ENCODE measurements around the gene CENPS. TPM values are rescaled to one million over a fixed set of nuclear protein-coding genes. Genes with fewer than 3 reads are reported as not detected.

The CENPS gene
- total RNA-seq, 2 experiments from 2014 or later: 13.6 to 18.4 TPM

DNA sequence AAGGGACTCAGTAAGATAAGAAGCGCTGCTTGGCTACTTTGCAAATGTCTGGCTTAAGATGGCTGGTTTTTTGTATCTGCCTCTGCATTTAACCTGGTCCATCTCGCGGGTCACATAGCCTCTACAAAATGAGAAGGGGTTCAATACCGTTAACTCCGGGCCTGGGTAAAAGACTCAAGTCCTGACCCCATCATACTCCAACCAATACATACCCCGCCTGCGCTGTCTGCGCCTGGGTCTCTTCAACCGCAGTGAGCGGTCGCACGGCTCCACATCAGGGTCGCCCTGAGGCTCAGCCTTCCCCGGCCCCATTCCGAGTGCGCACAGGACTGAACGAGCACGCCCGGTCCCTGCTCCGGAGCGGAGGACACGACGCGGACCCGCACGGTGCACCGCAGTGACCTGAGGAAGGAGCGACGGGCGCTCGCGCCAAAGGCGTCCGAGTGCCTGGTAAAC, 31.9 kb upstream of the CENPS start:
- POLR2A ChIA-PET: interaction anchor here (2.2 kb wide), 1 partner anchor 10 kb away, joined by 22 read pairs; no protein-coding TSS in a partner anchor
- H3K9me3 ChIP-seq (ENCODE audit: low read length): peaks cover 10% of the 10 kb centered on the region; the same call in 1 of the 2 replicates

DNA sequence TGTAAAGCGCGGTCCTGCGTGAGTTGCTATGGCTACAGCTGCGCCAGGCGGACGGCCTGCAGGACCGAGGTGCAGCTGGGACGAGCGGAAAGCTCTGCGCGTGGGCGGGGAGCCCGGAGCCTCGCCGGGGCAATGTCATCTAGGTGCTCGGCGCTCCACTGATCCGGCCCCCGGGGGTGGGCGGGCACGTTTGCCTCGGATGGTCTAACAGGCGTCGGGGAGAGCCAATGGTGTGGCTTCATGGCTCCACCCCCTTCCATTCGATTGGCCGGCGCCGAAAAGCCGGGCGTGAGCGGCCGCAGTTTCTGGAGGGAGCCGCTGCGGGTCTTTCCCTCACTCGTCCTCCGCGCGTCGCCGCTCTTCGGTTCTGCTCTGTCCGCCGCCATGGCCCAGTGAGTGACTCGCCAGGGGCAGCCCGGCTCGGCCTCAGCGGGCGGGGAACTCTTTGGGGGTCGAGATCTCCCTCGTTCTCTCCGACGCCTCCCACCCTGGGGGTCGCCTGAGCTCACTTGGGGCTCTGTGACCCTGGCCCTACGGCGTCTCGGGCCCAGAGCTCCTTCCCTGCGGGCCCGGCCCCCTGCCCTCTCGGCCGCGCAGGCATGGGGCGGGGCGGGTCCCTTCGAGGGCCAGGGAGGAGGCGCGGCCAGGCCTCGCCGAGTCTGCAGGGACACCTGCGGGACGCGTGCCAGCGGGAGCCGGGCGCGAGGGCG, 31.3 kb upstream of the CENPS start, which contains the start of gene PGD:
PGD (plus strand) TSS at position 331 of the 710 bp plus-strand sequence; CDS start at position 385, 54 bp downstream.
- ChIA-PET CTCF (ENCODE audit: unreplicated experiment) (interaction anchor here (0.7 kb wide), 1 partner anchor 10 kb away, joined by 3 read pairs; no protein-coding TSS in a partner anchor), POLR2A (interaction anchor here (2.2 kb wide), 1 partner anchor 11 kb away, joined by 22 read pairs; no protein-coding TSS in a partner anchor)
- TF ChIP-seq, protein P1, sequence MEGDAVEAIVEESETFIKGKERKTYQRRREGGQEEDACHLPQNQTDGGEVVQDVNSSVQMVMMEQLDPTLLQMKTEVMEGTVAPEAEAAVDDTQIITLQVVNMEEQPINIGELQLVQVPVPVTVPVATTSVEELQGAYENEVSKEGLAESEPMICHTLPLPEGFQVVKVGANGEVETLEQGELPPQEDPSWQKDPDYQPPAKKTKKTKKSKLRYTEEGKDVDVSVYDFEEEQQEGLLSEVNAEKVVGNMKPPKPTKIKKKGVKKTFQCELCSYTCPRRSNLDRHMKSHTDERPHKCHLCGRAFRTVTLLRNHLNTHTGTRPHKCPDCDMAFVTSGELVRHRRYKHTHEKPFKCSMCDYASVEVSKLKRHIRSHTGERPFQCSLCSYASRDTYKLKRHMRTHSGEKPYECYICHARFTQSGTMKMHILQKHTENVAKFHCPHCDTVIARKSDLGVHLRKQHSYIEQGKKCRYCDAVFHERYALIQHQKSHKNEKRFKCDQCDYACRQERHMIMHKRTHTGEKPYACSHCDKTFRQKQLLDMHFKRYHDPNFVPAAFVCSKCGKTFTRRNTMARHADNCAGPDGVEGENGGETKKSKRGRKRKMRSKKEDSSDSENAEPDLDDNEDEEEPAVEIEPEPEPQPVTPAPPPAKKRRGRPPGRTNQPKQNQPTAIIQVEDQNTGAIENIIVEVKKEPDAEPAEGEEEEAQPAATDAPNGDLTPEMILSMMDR (conservative IDR thresholded peaks at IDR 0.05; ENCODE audit: low read length): no peak; the same call in 1 of the 2 replicates
- TF ChIP-seq EZH2phosphoT487 (IDR thresholded peaks at IDR 0.05; ENCODE audit: borderline replicate concordance, low read depth, low read length): no peak
- BruUV-seq (replicated peaks): no TSS peak
- Histone ChIP-seq H3K27ac (ENCODE audit: low read depth, low read length, poor library complexity, severe bottlenecking) (peak within 1 kb of the TSS; percentile 56), H3K4me3 (ENCODE audit: low read depth, low read length, poor library complexity, severe bottlenecking) (peak within 1 kb of the TSS; percentile 93), H3K9me2 (ENCODE audit: insufficient read depth, low read length) (no peaks in the 10 kb centered on the region), H4K20me1 (ENCODE audit: insufficient read depth, low read length) (peaks cover 9% of the 10 kb centered on the region; the same call in 1 of the 2 replicates), H3K4me1 (ENCODE audit: insufficient read depth, low read length, poor library complexity, severe bottlenecking) (peaks cover 13% of the 10 kb centered on the region), H3K36me3 (ENCODE audit: insufficient read depth, low read length) (peaks cover 37% of the 10 kb centered on the region), H2AFZ (ENCODE audit: low read length) (peak within 1 kb of the TSS; percentile 95), H3K4me2 (ENCODE audit: low read length) (peak within 1 kb of the TSS; percentile 97), H3K79me2 (ENCODE audit: insufficient read depth, low read depth, low read length) (peaks cover 21% of the 10 kb centered on the region; the same call in 1 of the 2 replicates), H3K9me3 (ENCODE audit: low read length) (peaks cover 7% of the 10 kb centered on the region; the same call in 1 of the 2 replicates)
- intact Hi-C loops (cut with micrococcal nuclease; ENCODE audit: unreplicated experiment): loop anchor here (1.0 to 2.0 kb wide), 2 partner anchors 11 to 74 kb away; partner anchors contain the start of gene DFFA
- peak; percentile 98 for DNase-seq (ENCODE audit: low spot score)

More for the DNA sequence above, 31.9 kb upstream of the CENPS start:
- peak overlapping the region; percentile 93 for H3K4me3 ChIP-seq (ENCODE audit: low read depth, low read length, poor library complexity, severe bottlenecking)
- peaks cover 13% of the 10 kb centered on the region for H3K4me1 ChIP-seq (ENCODE audit: insufficient read depth, low read length, poor library complexity, severe bottlenecking)
- peak overlapping the region; percentile 97 for H3K4me2 ChIP-seq (ENCODE audit: low read length)
- no peak for DNase-seq (ENCODE audit: low spot score)
- no TSS peak for BruUV-seq (replicated peaks)
- intact Hi-C loops (cut with micrococcal nuclease; ENCODE audit: unreplicated experiment): loop anchor here (1.0 to 2.0 kb wide), 2 partner anchors 10 to 74 kb away; partner anchors contain the start of gene DFFA
- peaks cover 21% of the 10 kb centered on the region; the same call in 1 of the 2 replicates for H3K79me2 ChIP-seq (ENCODE audit: insufficient read depth, low read depth, low read length)
- H4K20me1 ChIP-seq (ENCODE audit: insufficient read depth, low read length): peaks cover 9% of the 10 kb centered on the region; the same call in 1 of the 2 replicates
- H3K27ac ChIP-seq (ENCODE audit: low read depth, low read length, poor library complexity, severe bottlenecking): peak overlapping the region; percentile 56
- peaks cover 31% of the 10 kb centered on the region for H3K36me3 ChIP-seq (ENCODE audit: insufficient read depth, low read length)
- CTCF ChIA-PET (ENCODE audit: unreplicated experiment): interaction anchor here (0.7 kb wide), 1 partner anchor 10 kb away, joined by 3 read pairs; no protein-coding TSS in a partner anchor
- peak overlapping the region; percentile 95 for H2AFZ ChIP-seq (ENCODE audit: low read length)
- TF ChIP-seq EZH2phosphoT487 (IDR thresholded peaks at IDR 0.05; ENCODE audit: borderline replicate concordance, low read depth, low read length): no peak
- TF ChIP-seq, protein P1 (conservative IDR thresholded peaks at IDR 0.05; ENCODE audit: low read length): no peak
- no peaks in the 10 kb centered on the region for H3K9me2 ChIP-seq (ENCODE audit: insufficient read depth, low read length)
